B cell (primary cell): ENCODE results near the gene EXOC6B.

Source experiments
- EZH2 ChIP-seq: IDR thresholded peaks from 2 replicates; pipeline ENCODE4 v1.6.1; 2012; ENCODE audit warnings: borderline replicate concordance, low read depth, mild to moderate bottlenecking, moderate library complexity, low read length; ENCODE audit not compliant: insufficient read depth, poor library complexity, severe bottlenecking
- TF ChIP-seq, protein P1 (sequence below): fragments of 200-600 bp; IDR thresholded peaks from one replicate; pipeline ENCODE4 v1.8.0; 2022; ENCODE audit warnings: antibody characterized with exemption, mild to moderate bottlenecking

- TF ChIP-seq, protein P1, sequence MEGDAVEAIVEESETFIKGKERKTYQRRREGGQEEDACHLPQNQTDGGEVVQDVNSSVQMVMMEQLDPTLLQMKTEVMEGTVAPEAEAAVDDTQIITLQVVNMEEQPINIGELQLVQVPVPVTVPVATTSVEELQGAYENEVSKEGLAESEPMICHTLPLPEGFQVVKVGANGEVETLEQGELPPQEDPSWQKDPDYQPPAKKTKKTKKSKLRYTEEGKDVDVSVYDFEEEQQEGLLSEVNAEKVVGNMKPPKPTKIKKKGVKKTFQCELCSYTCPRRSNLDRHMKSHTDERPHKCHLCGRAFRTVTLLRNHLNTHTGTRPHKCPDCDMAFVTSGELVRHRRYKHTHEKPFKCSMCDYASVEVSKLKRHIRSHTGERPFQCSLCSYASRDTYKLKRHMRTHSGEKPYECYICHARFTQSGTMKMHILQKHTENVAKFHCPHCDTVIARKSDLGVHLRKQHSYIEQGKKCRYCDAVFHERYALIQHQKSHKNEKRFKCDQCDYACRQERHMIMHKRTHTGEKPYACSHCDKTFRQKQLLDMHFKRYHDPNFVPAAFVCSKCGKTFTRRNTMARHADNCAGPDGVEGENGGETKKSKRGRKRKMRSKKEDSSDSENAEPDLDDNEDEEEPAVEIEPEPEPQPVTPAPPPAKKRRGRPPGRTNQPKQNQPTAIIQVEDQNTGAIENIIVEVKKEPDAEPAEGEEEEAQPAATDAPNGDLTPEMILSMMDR, result no peak
- TF ChIP-seq EZH2, result no peak
These were observed 696.0 kb downstream of the EXOC6B start for GRCh38 chr2:72129681-72130340.
